Neural cell (in vitro differentiated cells): Measurements from ENCODE around the gene TRABD2B. TPM values are rescaled to one million over a fixed set of nuclear protein-coding genes. Genes with fewer than 3 reads are reported as not detected.

ENCODE experiments used
- H2AFZ ChIP-seq: fragments of 200-600, 300-800 bp; sonication (generic), shearing (Covaris generic); 2 replicates; pipeline ENCODE4 v1.6.0; 2014; ENCODE audit warnings: low read depth, mild to moderate bottlenecking, antibody characterized with exemption, low read length, moderate library complexity
- H3F3A ChIP-seq: fragments of 200-600 bp; shearing (Covaris generic); 2 replicates; pipeline ENCODE4 v1.6.1; 2016; ENCODE audit warnings: mild to moderate bottlenecking, moderate library complexity, mixed read lengths, antibody characterized with exemption, low read length; ENCODE audit not compliant: insufficient read depth, poor library complexity, severe bottlenecking
- H3K27ac ChIP-seq: fragments of 200-600, 300-800 bp; sonication (generic), shearing (Covaris generic); 2 replicates; pipeline ENCODE4 v1.5.1; 2014; ENCODE audit warnings: mild to moderate bottlenecking, low read length, moderate library complexity
- H3K27me3 ChIP-seq: fragments of 300-800, 200-600 bp; sonication (generic), shearing (Covaris generic); 2 replicates; pipeline ENCODE4 v1.6.0; 2014; ENCODE audit warnings: mild to moderate bottlenecking, low read depth, low read length, moderate library complexity; ENCODE audit not compliant: insufficient read depth
- H3K36me3 ChIP-seq: fragments of 300-800, 200-600 bp; sonication (generic), shearing (Covaris generic); 2 replicates; pipeline ENCODE4 v1.5.1; 2014; ENCODE audit warnings: mild to moderate bottlenecking, antibody characterized with exemption, low read length, moderate library complexity; ENCODE audit not compliant: insufficient read depth
- H3K4me2 ChIP-seq: fragments of 300-800, 200-600 bp; sonication (generic), shearing (Covaris generic); 2 replicates; pipeline ENCODE4 v1.6.0; 2014; ENCODE audit warnings: mild to moderate bottlenecking, low read length
- H3K4me3 ChIP-seq: fragments of 300-800, 200-600 bp; sonication (generic), shearing (Covaris generic); 2 replicates; pipeline ENCODE4 v1.5.1; 2014; ENCODE audit warnings: mild to moderate bottlenecking, low read length, moderate library complexity
- H3K79me2 ChIP-seq: fragments of 200-600 bp; shearing (Covaris generic); replicated peaks from 2 replicates; pipeline ENCODE4 v1.6.0; 2014; ENCODE audit warnings: mild to moderate bottlenecking, low read length, moderate library complexity; ENCODE audit not compliant: insufficient read depth
- H3K9ac ChIP-seq: fragments of 300-800, 200-600 bp; sonication (generic), shearing (Covaris generic); 2 replicates; pipeline ENCODE4 v1.6.1; 2016; ENCODE audit warnings: mild to moderate bottlenecking, low read length, mixed read lengths
- H3K9me2 ChIP-seq: fragments of 200-600 bp; shearing (Covaris generic); 2 replicates; pipeline ENCODE4 v1.6.1; 2016; ENCODE audit warnings: mild to moderate bottlenecking, low read length, mixed read lengths; ENCODE audit not compliant: insufficient read depth
- H3K9me3 ChIP-seq: fragments of 200-600, 300-800 bp; sonication (generic), shearing (Covaris generic); 2 replicates; pipeline ENCODE4 v1.6.1; 2016; ENCODE audit warnings: mild to moderate bottlenecking, mixed run types, low read length, moderate library complexity, mixed read lengths
- H4K20me1 ChIP-seq: fragments of 200-600 bp; shearing (Covaris generic); 2 replicates; pipeline ENCODE4 v1.6.1; 2016; ENCODE audit warnings: mild to moderate bottlenecking, mixed run types; ENCODE audit not compliant: insufficient read depth
- CTCF ChIP-seq: fragments of 450-650 bp; IDR thresholded peaks from 2 replicates; pipeline ENCODE4 v1.5.1; 2014; ENCODE audit warnings: antibody characterized with exemption, mild to moderate bottlenecking, moderate library complexity; ENCODE audit not compliant: poor library complexity, severe bottlenecking
- EP300 ChIP-seq: fragments of 450-650 bp; conservative IDR thresholded peaks from 2 replicates; pipeline ENCODE4 v1.6.1; 2014; ENCODE audit warnings: antibody characterized with exemption, mild to moderate bottlenecking, moderate library complexity; ENCODE audit not compliant: poor library complexity, severe bottlenecking
- EZH2 ChIP-seq: fragments of 200-600, 300-800 bp; shearing (Covaris generic), sonication (generic); IDR thresholded peaks from 2 replicates; pipeline ENCODE4 v1.6.1; 2014; ENCODE audit warnings: antibody characterized with exemption, low read length, borderline replicate concordance, mild to moderate bottlenecking; ENCODE audit not compliant: insufficient read depth, poor library complexity, severe bottlenecking
- MXI1 ChIP-seq: fragments of 450-650 bp; conservative IDR thresholded peaks from 2 replicates; pipeline ENCODE4 v1.6.1; 2014; ENCODE audit warnings: antibody characterized with exemption, mild to moderate bottlenecking; ENCODE audit not compliant: poor library complexity, severe bottlenecking
- POLR2AphosphoS5 ChIP-seq: IDR thresholded peaks from 2 replicates; pipeline ENCODE4 v1.6.1; 2012
- RAD21 ChIP-seq: fragments of 450-650 bp; conservative IDR thresholded peaks from 2 replicates; pipeline ENCODE4 v1.6.1; 2014; ENCODE audit warnings: antibody characterized with exemption, mild to moderate bottlenecking, moderate library complexity
- REST ChIP-seq: IDR thresholded peaks from 2 replicates; pipeline ENCODE4 v1.6.1; 2012; ENCODE audit warnings: borderline replicate concordance
- SMC3 ChIP-seq: fragments of 450-650 bp; conservative IDR thresholded peaks from 2 replicates; pipeline ENCODE4 v1.6.1; 2014; ENCODE audit warnings: antibody characterized with exemption, mild to moderate bottlenecking, moderate library complexity; ENCODE audit not compliant: poor library complexity
- TAF1 ChIP-seq: IDR thresholded peaks from 2 replicates; pipeline ENCODE4 v1.6.1; 2012; ENCODE audit warnings: low read depth
- polyA plus RNA-seq: library from polyadenylated mRNA; depleted of rRNA; stranded (reverse); fragments of >200 nt; gene quantifications from 2 replicates; pipeline ENCODE4 v1.2.3, GENCODE V29; 2014

Gene TRABD2B
- polyA plus RNA-seq, 1 donor from 2014 or later, result 0.02 TPM

- H3K9me2 ChIP-seq, result no peaks in the 10 kb centered on the region
- no peak overlapping the region for H3K4me3 ChIP-seq
- no peaks in the 10 kb centered on the region for H3K79me2 ChIP-seq
- no peak overlapping the region for H3K27ac ChIP-seq
- H3K9ac ChIP-seq, result no peak overlapping the region
- H3K36me3 ChIP-seq, result no peaks in the 10 kb centered on the region
- H3K9me3 ChIP-seq, result no peaks in the 10 kb centered on the region
- no peaks in the 10 kb centered on the region for H3K27me3 ChIP-seq
- no peak overlapping the region for H3K4me2 ChIP-seq
- no peaks in the 10 kb centered on the region for H3F3A ChIP-seq
- H4K20me1 ChIP-seq, result no peaks in the 10 kb centered on the region
- H2AFZ ChIP-seq, result no peak overlapping the region
- no peak for TF ChIP-seq CTCF
- no peak for TF ChIP-seq TAF1
- TF ChIP-seq POLR2AphosphoS5, result no peak
- no peak for TF ChIP-seq EP300
- no peak for TF ChIP-seq SMC3
- no peak for TF ChIP-seq REST
- no peak for TF ChIP-seq RAD21
- TF ChIP-seq MXI1, result no peak
- TF ChIP-seq EZH2, result no peak
These were observed 64.4 kb downstream of the TRABD2B start for GRCh38 chr1:47932743-47933142.

GRCh38 chr1:47931395-47931794 is 65.8 kb downstream of the TRABD2B start:
- Histone ChIP-seq H3K9me3 (no peaks in the 10 kb centered on the region), H3K79me2 (no peaks in the 10 kb centered on the region), H3F3A (no peaks in the 10 kb centered on the region), H3K9ac (no peak overlapping the region), H3K27me3 (no peaks in the 10 kb centered on the region), H2AFZ (no peak overlapping the region), H3K4me3 (no peak overlapping the region), H4K20me1 (no peaks in the 10 kb centered on the region), H3K9me2 (no peaks in the 10 kb centered on the region), H3K36me3 (no peaks in the 10 kb centered on the region), H3K27ac (no peak overlapping the region), H3K4me2 (no peak overlapping the region)
- TF ChIP-seq CTCF (no peak), TAF1 (no peak), EP300 (no peak), MXI1 (no peak), POLR2AphosphoS5 (no peak), REST (no peak), EZH2 (no peak), RAD21 (no peak), SMC3 (no peak)
